GM19240 (cell line): ENCODE data around the gene UNC50.
A peak's percentile ranks its signal among the peaks of the same experiment; 100 is the strongest.
"Not testable (repeated sequence)": the region's sequence is repeated elsewhere in the genome, so short reads cannot be mapped to it uniquely, and the experiment has no call there.

Experiments used
- DNase-seq: peaks from one replicate; pipeline ENCODE4 v3.0.0; 2011; ENCODE audit warnings: low spot score; ENCODE audit not compliant: insufficient read length

The UNC50 gene

GRCh38 chr2:98608962-98609604 is 694 bp downstream of the UNC50 start:
- DNase-seq = no peak

GRCh38 chr2:98614024-98614739 is 5.8 kb downstream of the UNC50 start:
- DNase-seq = no peak

GRCh38 chr2:98615481-98615880 is 7.1 kb downstream of the UNC50 start:
- DNase-seq = no peak

GRCh38 chr2:98617149-98617548 is 8.8 kb downstream of the UNC50 start:
- no peak for DNase-seq

- no peak for DNase-seq
Measured at GRCh38 chr2:98623657-98624056, 15.3 kb downstream of the UNC50 start.

- DNase-seq = no peak
Measured at GRCh38 chr2:98632351-98632750, 24.0 kb downstream of the UNC50 start.

- DNase-seq = no peak
Measured at GRCh38 chr2:98634406-98635092, 26.2 kb downstream of the UNC50 start.

GRCh38 chr2:98637401-98638147 is 29.2 kb downstream of the UNC50 start:
- no peak for DNase-seq

GRCh38 chr2:98643496-98644100 is 35.2 kb downstream of the UNC50 start:
- no peak for DNase-seq

- DNase-seq = no peak
Measured at GRCh38 chr2:98647636-98648035, 39.2 kb downstream of the UNC50 start.

- DNase-seq = no peak
Measured at GRCh38 chr2:98648451-98648850, 40.1 kb downstream of the UNC50 start.

- peak; percentile 8 for DNase-seq
Measured at GRCh38 chr2:98649135-98649991, 41.0 kb downstream of the UNC50 start.

GRCh38 chr2:98649992-98650375 is 41.6 kb downstream of the UNC50 start:
- no peak for DNase-seq

- DNase-seq = no peak
Measured at GRCh38 chr2:98650998-98651397, 42.6 kb downstream of the UNC50 start.

- no peak for DNase-seq
Measured at GRCh38 chr2:98654699-98655495, 46.5 kb downstream of the UNC50 start.

GRCh38 chr2:98656800-98657199 is 48.4 kb downstream of the UNC50 start:
- DNase-seq = no peak

GRCh38 chr2:98658816-98659490 is 50.6 kb downstream of the UNC50 start:
- no peak for DNase-seq

- not testable (repeated sequence) for DNase-seq
Measured at GRCh38 chr2:98659491-98659840, 51.1 kb downstream of the UNC50 start.

GRCh38 chr2:98663511-98664090 is 55.2 kb downstream of the UNC50 start:
- DNase-seq = no peak
